Endothelial cell of umbilical vein (primary cell): ENCODE data around the gene TSTD1. TPM values are rescaled to one million over a fixed set of nuclear protein-coding genes. Genes with fewer than 3 reads are reported as not detected.

ENCODE experiments used
- BruUV-seq: library from RNA; stranded (reverse); fragments of 400-500 nt; replicated peaks from 2 replicates; lab custom pipeline; 2021; lab: Mats Ljungman, UMichigan
- CTCF ChIA-PET: fragments of 300-600, 350-600 bp; sonication (Branson Sonifier 250); formaldehyde crosslinking; loops from one replicate; lab custom pipeline; 2021; ENCODE audit warnings: antibody characterized with exemption, inconsistent platforms; lab: Charles Lee
- POLR2A ChIA-PET: fragments of 300-600, 350-600 bp; sonication (Branson Sonifier 250); formaldehyde crosslinking; loops from one replicate; lab custom pipeline; 2021; ENCODE audit warnings: antibody characterized with exemption, inconsistent platforms; lab: Charles Lee
- DNase-seq: peaks from one replicate; pipeline ENCODE4 v3.0.0-alpha.2; 2011; ENCODE audit warnings: low read depth, low spot score
- FAIRE-seq: peaks from 2 replicates; lab custom pipeline; 2011; peaks lifted over from hg19 to GRCh38; lab: Jason Lieb, UNC
- H2AFZ ChIP-seq: 2 replicates; pipeline ENCODE4 v1.6.0; 2012; ENCODE audit warnings: low read depth, low read length, control low read depth, inconsistent platforms
- H3K27ac ChIP-seq: 2 replicates; pipeline ENCODE4 v1.5.1; 2011; ENCODE audit warnings: low read depth, mild to moderate bottlenecking, control low read depth, low read length, moderate library complexity; ENCODE audit not compliant: insufficient read depth
- H3K27me3 ChIP-seq, 2 experiments: 2 replicates each; pipeline versions ENCODE4 v1.6.0 to v1.6.1; 2011; ENCODE audit warnings: low read length in 2 of 2, mixed read lengths in 1 of 2; ENCODE audit not compliant: control insufficient read depth in 2 of 2, insufficient read depth in 2 of 2
- H3K36me3 ChIP-seq, 2 experiments: 2 replicates in 1 of 2; 3 replicates in 1 of 2; pipeline ENCODE4 v1.5.1; 2011; ENCODE audit warnings: low read length in 2 of 2, mild to moderate bottlenecking in 1 of 2, moderate library complexity in 1 of 2; ENCODE audit not compliant: control insufficient read depth in 2 of 2, insufficient read depth in 2 of 2; ENCODE audit errors: extremely low read depth in 1 of 2
- H3K4me1 ChIP-seq: 3 replicates; pipeline ENCODE4 v1.5.1; 2011; ENCODE audit warnings: mild to moderate bottlenecking, low read length; ENCODE audit not compliant: control insufficient read depth, insufficient read depth; ENCODE audit errors: extremely low read depth
- H3K4me2 ChIP-seq: 2 replicates; pipeline ENCODE4 v1.6.1; 2011; ENCODE audit warnings: low read length, control low read depth, mixed read lengths; ENCODE audit not compliant: insufficient read depth
- H3K4me3 ChIP-seq, 3 experiments: fragments of 200-600 bp in 1 of 3; sonication (generic), shearing (Covaris generic) in 1 of 3; replicated peaks in 1 of 3; 2 replicates each; pipeline ENCODE4 v1.5.1; 2011 to 2016; ENCODE audit warnings: control low read depth in 3 of 3, low read length in 3 of 3, mild to moderate bottlenecking in 2 of 3, inconsistent platforms in 1 of 3, low read depth in 1 of 3, moderate library complexity in 1 of 3; ENCODE audit not compliant: insufficient read depth in 1 of 3
- H3K79me2 ChIP-seq: 2 replicates; pipeline ENCODE4 v1.6.0; 2012; ENCODE audit warnings: low read length, inconsistent platforms; ENCODE audit not compliant: control insufficient read depth, insufficient read depth
- H3K9ac ChIP-seq: replicated peaks from 2 replicates; pipeline ENCODE3; 2011; ENCODE audit warnings: low read length, control low read depth; ENCODE audit not compliant: insufficient read depth; ENCODE audit errors: extremely low read depth
- H3K9me1 ChIP-seq: replicated peaks from 3 replicates; pipeline ENCODE4 v1.6.0; 2011; ENCODE audit warnings: mild to moderate bottlenecking, low read length; ENCODE audit not compliant: control insufficient read depth, insufficient read depth; ENCODE audit errors: extremely low read depth
- H3K9me3 ChIP-seq: replicated peaks from 2 replicates; pipeline ENCODE4 v1.5.1; 2012; ENCODE audit warnings: low read length, inconsistent platforms; ENCODE audit not compliant: control insufficient read depth, insufficient read depth
- H4K20me1 ChIP-seq: replicated peaks from 2 replicates; pipeline ENCODE3; 2011; ENCODE audit warnings: mild to moderate bottlenecking, low read length; ENCODE audit not compliant: control insufficient read depth, insufficient read depth; ENCODE audit errors: extremely low read depth
- EZH2 ChIP-seq: IDR thresholded peaks from 2 replicates; pipeline ENCODE4 v1.6.1; 2012; ENCODE audit warnings: borderline replicate concordance, low read depth, mild to moderate bottlenecking, moderate library complexity, low read length, inconsistent platforms; ENCODE audit not compliant: severe bottlenecking
- FOS ChIP-seq: IDR thresholded peaks from 2 replicates; pipeline ENCODE4 v1.6.1; 2011; ENCODE audit warnings: mild to moderate bottlenecking, low read length, moderate library complexity, borderline replicate concordance; ENCODE audit not compliant: insufficient read depth
- GATA2 ChIP-seq: IDR thresholded peaks from 2 replicates; pipeline ENCODE4 v1.7.0; 2011; ENCODE audit warnings: low read depth, mild to moderate bottlenecking, moderate library complexity, mixed read lengths, low read length; ENCODE audit not compliant: insufficient read length, insufficient read depth
- JUN ChIP-seq: IDR thresholded peaks from 2 replicates; pipeline ENCODE4 v1.6.1; 2011; ENCODE audit warnings: borderline replicate concordance, low read depth; ENCODE audit not compliant: insufficient read length, insufficient read depth
- MYC ChIP-seq: IDR thresholded peaks from one replicate; pipeline ENCODE4 v1.6.1; 2011; ENCODE audit warnings: mild to moderate bottlenecking, low read depth, low read length
- POLR2A ChIP-seq: IDR thresholded peaks from 2 replicates; pipeline ENCODE4 v1.6.1; 2012; ENCODE audit warnings: low read depth, mild to moderate bottlenecking, control low read depth, low read length
- POLR2AphosphoS5 ChIP-seq: IDR thresholded peaks from 2 replicates; pipeline ENCODE4 v1.6.1; 2012; ENCODE audit warnings: low read depth, mild to moderate bottlenecking, control low read depth, low read length, moderate library complexity; ENCODE audit not compliant: insufficient read depth
- dilution Hi-C: fragments of 300-500 bp; cut with MboI; formaldehyde crosslinking; loops from one replicate; pipeline ENCODE4 v1.15.0; 2019; ENCODE audit warnings: low sequenced_read_pairs; ENCODE audit not compliant: extremely low pct_ligation_motif_present
- intact Hi-C: fragments of 100-400 bp; cut with micrococcal nuclease; formaldehyde crosslinking; loops from one replicate; pipeline ENCODE4 v1.10.0; 2022
- polyA plus RNA-seq, 4 experiments: library from polyadenylated mRNA; depleted of rRNA in 3 of 4; stranded (reverse) in 3 of 4; unstranded in 1 of 4; fragments of >200 nt; gene quantifications; 2 replicates each; pipeline versions ENCODE4 v1.2.1 to v1.2.3, GENCODE V29; 2011 to 2012; ENCODE audit warnings: missing spikeins in 1 of 4
- total RNA-seq: library from RNA; stranded (reverse); gene quantifications from 2 replicates; pipeline ENCODE4 v1.2.3, GENCODE V29; 2021
- TF ChIP-seq, protein P1 (sequence below), 2 donors: IDR thresholded peaks; 1 replicate in 1 of 2; 2 replicates in 1 of 2; pipeline ENCODE4 v1.5.1; 2011; ENCODE audit warnings: low read length in 2 of 2, mild to moderate bottlenecking in 2 of 2, moderate library complexity in 2 of 2, control low read depth in 1 of 2, inconsistent platforms in 1 of 2, low read depth in 1 of 2; ENCODE audit not compliant: insufficient read depth in 1 of 2; ENCODE audit errors: extremely low read depth in 1 of 2
- TF ChIP-seq, protein P2 (sequence below): IDR thresholded peaks from 2 replicates; pipeline ENCODE4 v1.6.1; 2011; ENCODE audit not compliant: insufficient read depth, insufficient read length

Gene TSTD1
- total and polyA plus RNA-seq, 2 donors (not counting 3 experiments of a cell fraction or from before 2014, with no cell fraction given), result 8.9 to 39.1 TPM

DNA sequence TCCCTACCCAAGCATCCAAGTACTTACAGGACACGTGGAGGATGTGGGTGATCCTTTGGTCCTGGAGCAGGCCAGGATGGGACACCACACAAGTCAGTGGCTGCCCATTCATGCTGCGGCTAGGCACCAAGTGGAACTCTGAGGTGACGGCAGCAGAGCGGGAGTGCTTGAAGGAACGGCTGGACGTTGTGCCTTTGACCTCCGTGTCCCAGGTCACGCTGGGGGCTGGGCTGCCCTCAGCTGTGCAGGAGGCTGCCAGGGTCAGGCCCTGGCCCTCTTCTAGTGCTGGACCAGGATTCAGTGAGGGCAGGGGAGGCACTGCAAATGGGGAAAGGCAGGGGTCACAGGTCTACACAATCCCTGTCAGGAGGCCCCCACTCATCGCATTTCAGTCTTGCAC lies 38.7 kb upstream of the TSTD1 start:
- POLR2A ChIA-PET, result no interaction called here
- FAIRE-seq, result no peak
- dilution Hi-C loops, result no loop called here

DNA sequence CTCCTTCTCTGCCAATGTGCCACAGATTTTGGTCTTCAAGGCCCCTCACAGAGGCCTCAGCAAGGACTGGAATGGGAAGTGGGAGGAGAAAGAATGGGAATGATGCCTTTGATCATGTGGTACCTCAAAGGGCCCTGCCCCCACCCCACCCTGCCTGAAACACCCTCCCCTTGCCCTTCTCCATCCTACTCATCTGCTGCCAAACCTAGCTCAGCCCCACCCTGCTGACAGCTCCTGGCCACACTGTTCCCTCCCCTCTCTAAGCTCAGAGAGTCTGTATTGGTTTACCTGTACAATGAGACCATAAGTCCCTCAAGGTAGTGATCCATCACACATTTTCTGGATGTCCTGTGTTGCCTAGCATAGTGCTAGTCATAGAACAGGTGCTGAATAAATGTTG lies 37.6 kb upstream of the TSTD1 start:
- Histone ChIP-seq H3K4me3 (no peak overlapping the region), H3K27ac (no peak overlapping the region), H3K4me2 (no peak overlapping the region), H4K20me1 (no peaks in the 10 kb centered on the region), H3K9me3 (no peaks in the 10 kb centered on the region), H3K4me1 (no peaks in the 10 kb centered on the region), H3K79me2 (no peaks in the 10 kb centered on the region), H3K9me1 (no peaks in the 10 kb centered on the region), H3K36me3 (no peaks in the 10 kb centered on the region), H3K9ac (no peak overlapping the region), H2AFZ (no peak overlapping the region), H3K27me3 (no peaks in the 10 kb centered on the region)
- TF ChIP-seq, protein P1, sequence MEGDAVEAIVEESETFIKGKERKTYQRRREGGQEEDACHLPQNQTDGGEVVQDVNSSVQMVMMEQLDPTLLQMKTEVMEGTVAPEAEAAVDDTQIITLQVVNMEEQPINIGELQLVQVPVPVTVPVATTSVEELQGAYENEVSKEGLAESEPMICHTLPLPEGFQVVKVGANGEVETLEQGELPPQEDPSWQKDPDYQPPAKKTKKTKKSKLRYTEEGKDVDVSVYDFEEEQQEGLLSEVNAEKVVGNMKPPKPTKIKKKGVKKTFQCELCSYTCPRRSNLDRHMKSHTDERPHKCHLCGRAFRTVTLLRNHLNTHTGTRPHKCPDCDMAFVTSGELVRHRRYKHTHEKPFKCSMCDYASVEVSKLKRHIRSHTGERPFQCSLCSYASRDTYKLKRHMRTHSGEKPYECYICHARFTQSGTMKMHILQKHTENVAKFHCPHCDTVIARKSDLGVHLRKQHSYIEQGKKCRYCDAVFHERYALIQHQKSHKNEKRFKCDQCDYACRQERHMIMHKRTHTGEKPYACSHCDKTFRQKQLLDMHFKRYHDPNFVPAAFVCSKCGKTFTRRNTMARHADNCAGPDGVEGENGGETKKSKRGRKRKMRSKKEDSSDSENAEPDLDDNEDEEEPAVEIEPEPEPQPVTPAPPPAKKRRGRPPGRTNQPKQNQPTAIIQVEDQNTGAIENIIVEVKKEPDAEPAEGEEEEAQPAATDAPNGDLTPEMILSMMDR (IDR thresholded peaks at IDR 0.05; ENCODE audit: extremely low read depth in 1 of 2, insufficient read depth in 1 of 2, low read depth in 1 of 2, low read length in 2 of 2), result no peak
- TF ChIP-seq FOS, result no peak
- no peak for TF ChIP-seq POLR2A
- no peak for TF ChIP-seq GATA2
- TF ChIP-seq EZH2, result no peak
- TF ChIP-seq, protein P2, sequence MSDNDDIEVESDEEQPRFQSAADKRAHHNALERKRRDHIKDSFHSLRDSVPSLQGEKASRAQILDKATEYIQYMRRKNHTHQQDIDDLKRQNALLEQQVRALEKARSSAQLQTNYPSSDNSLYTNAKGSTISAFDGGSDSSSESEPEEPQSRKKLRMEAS, result no peak
- TF ChIP-seq POLR2AphosphoS5, result no peak
- TF ChIP-seq JUN, result no peak
- TF ChIP-seq MYC, result no peak
- intact Hi-C loops, result no loop called here
- CTCF ChIA-PET, result interaction anchor here (0.6 to 0.7 kb wide), 2 partner anchors 31 to 195 kb away, joined by 3 read pairs; partner anchors contain the start of gene USF1
- no TSS peak for BruUV-seq
- no peak for DNase-seq
- dilution Hi-C loops, result no loop called here
- FAIRE-seq, result no peak
- POLR2A ChIA-PET, result no interaction called here

More for the DNA sequence above, 38.7 kb upstream of the TSTD1 start:
- BruUV-seq, result no TSS peak
- DNase-seq, result no peak
- Histone ChIP-seq H3K4me3 (no peak overlapping the region), H3K27me3 (no peaks in the 10 kb centered on the region), H2AFZ (no peak overlapping the region), H3K9me3 (no peaks in the 10 kb centered on the region), H3K79me2 (no peaks in the 10 kb centered on the region), H3K27ac (no peak overlapping the region), H3K9ac (no peak overlapping the region), H3K36me3 (no peaks in the 10 kb centered on the region), H3K9me1 (no peaks in the 10 kb centered on the region), H3K4me2 (no peak overlapping the region), H4K20me1 (no peaks in the 10 kb centered on the region), H3K4me1 (no peaks in the 10 kb centered on the region)
- TF ChIP-seq GATA2, result no peak
- no peak for TF ChIP-seq EZH2
- intact Hi-C loops, result no loop called here
- CTCF ChIA-PET, result interaction anchor here (2.7 kb wide), 1 partner anchor 81 kb away, joined by 7 read pairs; no protein-coding TSS in a partner anchor
